GM19468 (cell line): ENCODE results near the gene LRP4.

Experiments used
- ATAC-seq: cut with Tn5 transposase; IDR thresholded peaks from one replicate; pipeline ENCODE4 v1.9.1; 2021; ENCODE audit warnings: mild to moderate bottlenecking, moderate library complexity, moderate number of reproducible peaks; ENCODE audit not compliant: unreplicated experiment; ENCODE audit errors: extremely low read depth

LRP4 gene

DNA sequence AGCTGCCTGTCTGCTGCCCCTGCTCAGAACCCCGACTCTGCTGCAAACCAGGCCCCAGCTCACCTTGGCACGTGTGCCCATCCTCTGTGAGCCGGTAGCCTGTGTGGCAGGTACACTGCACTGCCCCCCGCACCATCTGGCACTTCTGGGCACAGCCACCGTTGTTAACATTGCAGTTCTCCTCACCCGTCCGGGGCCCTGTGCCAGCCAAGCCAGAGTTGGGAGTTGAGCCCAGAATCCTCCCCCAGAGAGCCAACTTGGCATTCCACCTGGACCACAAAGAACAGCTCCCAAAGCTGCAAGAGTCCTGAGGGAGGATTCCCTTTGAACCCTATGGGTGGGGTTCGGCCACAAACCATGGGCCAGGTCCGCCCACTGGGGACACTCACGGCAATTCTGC is 22.5 kb downstream of the LRP4 start:
- no peak for ATAC-seq

DNA sequence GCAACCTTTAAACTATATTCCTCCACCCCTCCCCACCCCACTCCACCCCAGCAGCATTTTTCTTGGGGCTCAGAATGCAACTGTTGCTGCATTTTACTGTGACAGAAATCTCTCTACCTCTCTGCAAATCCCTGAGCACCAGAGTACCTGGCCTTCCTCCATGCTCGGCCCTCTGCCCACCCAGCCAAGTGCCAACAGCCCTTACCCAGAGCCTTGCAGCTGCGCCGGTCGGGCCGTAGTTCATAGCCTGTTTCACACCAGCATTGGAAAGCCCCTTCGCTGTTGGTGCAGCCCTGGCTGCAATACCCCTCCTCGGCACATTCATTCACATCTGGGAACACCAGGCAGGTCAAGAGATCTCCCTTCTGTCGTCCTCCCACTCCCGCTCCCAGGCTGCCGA is 23.4 kb downstream of the LRP4 start:
- no peak for ATAC-seq

DNA sequence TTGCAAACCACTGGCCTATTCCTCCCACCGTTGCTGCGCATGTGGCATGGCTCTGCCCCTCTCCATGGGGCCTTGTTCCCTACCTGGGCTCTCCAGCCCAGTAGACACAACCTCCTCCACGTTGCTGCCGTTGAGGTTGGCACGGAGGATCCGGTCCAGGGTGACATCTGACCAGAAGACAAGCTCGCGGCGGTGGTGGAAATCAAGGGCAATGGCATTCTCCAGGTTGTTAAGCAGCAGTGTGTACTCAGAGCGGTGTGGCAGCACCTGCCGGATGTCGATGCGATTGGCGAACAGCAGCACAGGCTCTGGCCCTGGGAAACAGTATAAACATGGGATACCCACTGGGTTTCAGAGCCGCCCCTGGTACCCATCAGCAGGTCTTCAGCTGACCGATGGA is 23.8 kb downstream of the LRP4 start:
- no peak for ATAC-seq

- ATAC-seq: no peak
Observed at GRCh38 chr11:46892838-46893237, 25.5 kb downstream of the LRP4 start.

GRCh38 chr11:46892109-46892508 is 26.2 kb downstream of the LRP4 start:
- ATAC-seq: no peak

- ATAC-seq: no peak
Observed at GRCh38 chr11:46890665-46891064, 27.7 kb downstream of the LRP4 start.

GRCh38 chr11:46889689-46890475 is 28.5 kb downstream of the LRP4 start:
- ATAC-seq: no peak

GRCh38 chr11:46889251-46889650 is 29.1 kb downstream of the LRP4 start:
- ATAC-seq: no peak

GRCh38 chr11:46888636-46889035 is 29.7 kb downstream of the LRP4 start:
- ATAC-seq: no peak

- ATAC-seq: no peak
Observed at GRCh38 chr11:46886211-46886610, 32.1 kb downstream of the LRP4 start.

GRCh38 chr11:46879056-46879585 is 39.2 kb downstream of the LRP4 start:
- no peak for ATAC-seq

DNA sequence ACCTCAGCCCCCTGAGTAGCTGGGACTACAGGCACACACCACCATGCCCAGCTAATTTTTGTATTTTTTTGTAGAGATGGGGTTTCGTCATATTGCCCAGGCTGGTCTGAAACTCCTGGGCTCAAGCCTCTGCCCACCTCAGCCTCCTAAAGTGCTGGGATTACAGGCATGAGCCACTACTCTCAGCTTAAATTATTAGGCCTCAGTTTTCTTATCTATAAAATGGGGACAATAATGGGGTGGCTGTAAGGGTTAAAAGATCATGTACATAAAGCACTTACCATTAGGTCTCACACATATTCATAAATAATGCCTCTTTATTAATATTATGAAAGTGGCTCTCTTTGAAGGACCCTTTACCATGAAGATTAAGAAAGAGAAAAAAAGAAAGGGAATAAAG is 40.8 kb downstream of the LRP4 start:
- no peak for ATAC-seq

DNA sequence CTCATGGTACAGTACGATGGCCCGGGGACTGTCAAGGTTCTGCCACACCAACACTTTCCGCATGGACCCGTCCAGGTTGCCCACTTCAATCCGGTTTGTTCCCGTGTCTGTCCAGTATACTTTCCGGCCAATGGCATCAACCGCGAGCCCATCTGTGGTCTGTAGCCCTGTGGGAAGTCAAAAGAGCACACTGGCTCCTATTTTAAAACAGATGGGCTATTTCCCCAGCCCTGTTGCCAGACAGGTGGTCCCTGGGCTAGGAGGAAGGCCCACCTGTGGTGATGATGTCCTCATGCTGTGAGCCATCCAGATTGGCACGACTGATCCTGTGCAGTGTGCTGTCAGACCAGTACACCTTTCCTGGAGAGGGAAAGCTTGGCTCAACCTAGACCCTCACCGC is 41.9 kb downstream of the LRP4 start:
- ATAC-seq: no peak

GRCh38 chr11:46874586-46874985 is 43.8 kb downstream of the LRP4 start:
- no peak for ATAC-seq

GRCh38 chr11:46868912-46869311 is 49.4 kb downstream of the LRP4 start:
- ATAC-seq: no peak

DNA sequence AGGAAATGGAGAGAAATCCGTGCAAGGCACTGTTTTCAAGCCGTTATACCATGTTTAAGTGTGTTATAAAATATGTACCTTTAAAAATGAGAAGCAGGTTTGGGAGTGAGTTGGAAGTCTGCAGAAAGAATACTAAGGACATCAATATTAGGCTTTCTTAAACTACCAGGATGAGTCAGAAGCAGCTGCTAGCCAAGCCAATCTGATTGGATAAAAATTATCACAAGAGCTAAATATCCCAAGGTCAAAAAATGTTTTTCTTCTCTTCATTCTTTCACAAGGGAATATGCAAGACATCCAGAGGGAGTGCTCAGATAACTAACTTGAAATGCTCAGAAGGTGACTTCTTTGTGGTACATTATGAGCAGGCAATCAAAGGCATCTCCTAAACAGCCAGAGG is 53.0 kb downstream of the LRP4 start:
- ATAC-seq: no peak

DNA sequence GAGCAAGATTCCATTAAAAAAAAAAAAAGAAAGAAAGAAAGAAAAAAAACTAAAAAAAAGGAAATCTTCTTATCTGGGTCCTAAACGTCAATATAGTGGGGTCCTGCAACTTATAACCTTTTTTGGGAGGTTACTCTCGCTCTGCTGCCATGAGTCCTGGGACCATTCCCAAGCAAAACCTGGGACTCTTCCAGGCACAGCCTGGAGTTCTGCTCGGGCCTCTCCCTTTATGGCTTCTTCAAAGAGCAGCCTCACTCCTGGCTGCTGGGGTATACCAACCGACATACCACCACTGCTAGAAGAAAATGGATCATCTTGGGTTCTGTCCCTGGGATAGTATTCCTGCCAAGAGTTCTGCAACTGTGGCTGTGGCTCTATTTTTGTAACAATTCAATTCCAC is 58.1 kb downstream of the LRP4 start:
- ATAC-seq: no peak

DNA sequence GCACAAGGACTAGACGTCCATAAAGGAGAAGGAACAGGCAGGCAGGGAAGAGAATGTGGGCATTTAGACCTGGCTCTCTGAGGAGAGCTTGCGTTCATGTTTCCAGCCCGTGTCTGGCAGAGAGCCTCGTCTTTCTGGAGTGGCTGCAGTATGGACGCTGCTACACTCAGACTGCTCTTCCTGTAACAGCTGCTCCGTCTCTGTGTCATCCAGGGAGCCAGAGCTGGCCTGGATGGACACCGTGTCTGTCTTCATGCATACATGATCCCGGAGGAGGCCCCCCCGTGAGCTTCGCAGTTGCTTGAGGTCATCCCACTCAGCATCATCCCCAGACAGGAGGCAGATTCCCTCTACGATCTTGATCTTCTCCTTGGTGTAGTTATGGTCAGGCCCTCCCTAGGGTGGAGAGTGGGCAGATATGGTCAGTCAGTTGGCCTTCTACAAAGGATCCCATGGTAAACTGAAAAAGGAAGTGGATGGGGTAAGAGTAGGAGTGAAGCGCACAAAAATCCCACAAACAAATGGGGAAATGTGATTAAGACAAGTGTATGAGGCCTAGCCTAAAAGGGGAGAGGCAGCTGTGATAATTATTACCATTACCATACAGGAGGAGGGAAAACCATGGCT is 59.3 kb downstream of the LRP4 start:
- no peak for ATAC-seq

GRCh38 chr11:46857666-46858065 is 60.7 kb downstream of the LRP4 start:
- ATAC-seq: no peak

DNA sequence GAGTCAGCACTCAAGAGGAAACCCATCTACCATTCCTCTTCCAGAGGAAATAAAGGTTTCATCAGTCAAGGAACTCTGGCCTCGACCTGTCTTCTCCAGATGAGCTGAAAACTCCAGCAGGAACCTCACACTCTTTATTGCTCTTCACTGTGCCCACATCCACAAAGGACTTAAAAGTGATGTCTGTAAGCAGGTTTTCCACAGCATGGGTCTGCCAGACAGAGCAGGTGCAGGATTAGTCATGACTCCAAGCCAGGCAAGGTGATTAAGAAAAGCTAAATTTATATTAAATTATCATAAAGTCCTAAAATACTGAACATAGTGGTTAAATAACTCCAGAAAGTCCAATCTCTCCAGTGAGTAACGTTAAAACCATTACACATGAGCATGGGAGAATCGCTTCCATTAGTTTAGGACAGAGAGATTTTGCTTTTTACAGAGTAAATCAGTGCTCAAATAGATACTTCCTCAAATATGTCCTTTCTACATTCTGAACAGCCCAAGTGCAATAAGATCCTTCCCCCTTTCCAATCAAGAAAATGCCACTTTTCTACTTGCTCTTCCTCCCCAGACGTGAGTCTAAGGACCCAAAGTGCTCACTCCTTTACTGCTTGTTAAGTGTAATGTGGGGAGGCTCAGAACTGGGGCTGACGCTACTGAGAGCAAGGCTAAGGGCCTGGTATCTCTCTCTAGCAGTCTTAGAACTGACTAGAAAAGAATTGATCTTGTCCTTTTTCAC is 61.6 kb downstream of the LRP4 start:
- ATAC-seq: no peak

DNA sequence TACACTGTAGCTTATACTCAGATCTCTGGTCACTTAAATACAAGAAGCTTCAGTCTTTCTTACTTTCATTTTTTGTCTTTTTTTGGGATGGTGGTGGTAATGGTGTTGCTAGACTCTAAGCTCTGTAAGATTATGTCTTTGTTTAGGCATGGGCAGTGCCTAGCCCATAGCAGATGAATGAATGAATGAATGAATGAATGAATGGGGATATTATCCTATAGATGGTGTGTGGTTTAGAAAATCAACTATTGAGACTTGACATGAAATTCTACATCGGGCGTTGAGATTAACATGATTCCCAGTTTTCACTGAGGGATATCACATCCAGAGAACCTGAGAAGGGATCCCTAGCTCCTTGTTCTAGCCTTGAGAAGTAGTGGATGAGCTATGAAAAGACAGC is 62.5 kb downstream of the LRP4 start:
- no peak for ATAC-seq
